ENCODE data around the gene MCM3AP. TPM values are rescaled to one million over a fixed set of nuclear protein-coding genes. Genes with fewer than 3 reads are reported as not detected.
"Not testable (repeated sequence)": the region's sequence is repeated elsewhere in the genome, so short reads cannot be mapped to it uniquely, and the experiment has no call there.

Gene MCM3AP
- total RNA-seq, 1 experiment from 2014 or later = 57.8 TPM

DNA sequence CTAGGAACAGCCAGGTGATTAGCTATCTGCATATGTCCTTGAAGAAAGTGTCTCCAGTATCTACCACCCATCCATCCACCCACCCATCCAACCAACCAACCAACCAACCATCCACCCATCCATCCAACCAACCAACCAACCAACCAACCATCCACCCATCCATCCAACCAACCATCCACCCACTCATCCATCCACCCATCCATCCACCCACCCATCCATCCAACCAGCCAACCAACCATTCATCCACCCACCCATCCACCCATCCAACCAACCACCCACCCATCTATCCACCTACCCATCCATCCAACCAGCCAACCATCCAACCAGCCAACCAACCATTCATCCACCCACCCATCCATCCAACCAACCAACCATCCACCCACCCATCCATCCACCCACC is 26.2 kb upstream of the MCM3AP start:
- H3K4me3 ChIP-seq = no peak overlapping the region
- H3K9me3 ChIP-seq (ENCODE audit: insufficient read depth, low read depth) = no peaks in the 10 kb centered on the region
- H2AFZ ChIP-seq = no peak overlapping the region
- no peak for DNase-seq
- H3K4me1 ChIP-seq (replicated peaks; ENCODE audit: insufficient read depth) = no peaks in the 10 kb centered on the region
- no peaks in the 10 kb centered on the region for H3K27me3 ChIP-seq (ENCODE audit: insufficient read depth, low read depth)
- ChIA-PET CTCF (no interaction called here), POLR2A (ENCODE audit: unreplicated experiment) (no interaction called here)
- H3K79me2 ChIP-seq (ENCODE audit: low read depth) = no peaks in the 10 kb centered on the region
- intact Hi-C loops (cut with micrococcal nuclease; ENCODE audit: unreplicated experiment) = no loop called here
- no peak overlapping the region for H3K27ac ChIP-seq
- H3K36me3 ChIP-seq (ENCODE audit: low read depth) = no peaks in the 10 kb centered on the region
- H3F3A ChIP-seq (ENCODE audit: insufficient read depth, low read depth) = no peaks in the 10 kb centered on the region
- no peaks in the 10 kb centered on the region for H3K9me2 ChIP-seq (ENCODE audit: insufficient read depth)
- no peaks in the 10 kb centered on the region for H4K20me1 ChIP-seq (ENCODE audit: insufficient read depth)
- no peak overlapping the region for H3K4me2 ChIP-seq
- BruUV-seq (replicated peaks) = no TSS peak
- TF ChIP-seq CTCF (conservative IDR thresholded peaks at IDR 0.05) (no peak), EZH2 (IDR thresholded peaks at IDR 0.05; ENCODE audit: low read depth) (no peak)

- H3K9me2 ChIP-seq (ENCODE audit: insufficient read depth); H3K4me3 ChIP-seq; POLR2A ChIA-PET (ENCODE audit: unreplicated experiment); H3K27me3 ChIP-seq (ENCODE audit: insufficient read depth, low read depth); CTCF ChIA-PET; H3K4me1 ChIP-seq (replicated peaks; ENCODE audit: insufficient read depth); BruUV-seq (replicated peaks); H3K79me2 ChIP-seq (ENCODE audit: low read depth); H4K20me1 ChIP-seq (ENCODE audit: insufficient read depth); H3F3A ChIP-seq (ENCODE audit: insufficient read depth, low read depth); H3K27ac ChIP-seq; DNase-seq; H3K9me3 ChIP-seq (ENCODE audit: insufficient read depth, low read depth); H3K4me2 ChIP-seq; H2AFZ ChIP-seq; H3K36me3 ChIP-seq (ENCODE audit: low read depth); intact Hi-C loops (cut with micrococcal nuclease; ENCODE audit: unreplicated experiment): not testable (repeated sequence)
Measured at GRCh38 chr21:46310260-46310659, 24.8 kb upstream of the MCM3AP start.

DNA sequence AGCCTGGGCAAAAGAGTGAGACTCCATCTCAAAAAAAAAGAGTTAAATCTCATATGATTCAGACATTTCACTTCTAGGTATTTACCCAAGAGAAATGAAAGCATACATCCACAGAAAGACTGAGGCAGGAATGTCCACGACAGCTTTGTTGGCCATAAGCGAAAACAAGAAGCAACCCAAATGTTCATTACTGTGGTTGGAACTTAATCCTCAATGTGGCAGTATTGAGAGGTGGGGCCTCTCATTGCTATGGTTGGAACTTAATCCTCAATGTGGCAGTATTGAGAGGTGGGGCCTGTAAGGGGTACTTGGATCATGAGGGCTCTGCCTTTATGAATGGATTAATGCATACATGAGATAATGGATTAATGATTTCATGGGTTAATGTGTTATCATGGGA is 23.0 kb upstream of the MCM3AP start:
- H4K20me1 ChIP-seq (ENCODE audit: insufficient read depth) = no peaks in the 10 kb centered on the region
- POLR2A ChIA-PET (ENCODE audit: unreplicated experiment) = no interaction called here

More for the DNA sequence above, 23.0 kb upstream of the MCM3AP start:
- Histone ChIP-seq H2AFZ (no peak overlapping the region), H3K27me3 (ENCODE audit: insufficient read depth, low read depth) (no peaks in the 10 kb centered on the region), H3K4me1 (replicated peaks; ENCODE audit: insufficient read depth) (no peaks in the 10 kb centered on the region), H3K79me2 (ENCODE audit: low read depth) (no peaks in the 10 kb centered on the region), H3K27ac (no peak overlapping the region), H3F3A (ENCODE audit: insufficient read depth, low read depth) (no peaks in the 10 kb centered on the region), H3K9me3 (ENCODE audit: insufficient read depth, low read depth) (no peaks in the 10 kb centered on the region), H3K36me3 (ENCODE audit: low read depth) (no peaks in the 10 kb centered on the region), H3K9me2 (ENCODE audit: insufficient read depth) (no peaks in the 10 kb centered on the region), H3K4me2 (no peak overlapping the region), H3K4me3 (no peak overlapping the region)
- intact Hi-C loops (cut with micrococcal nuclease; ENCODE audit: unreplicated experiment) = no loop called here
- CTCF ChIA-PET = no interaction called here
- TF ChIP-seq EZH2 (IDR thresholded peaks at IDR 0.05; ENCODE audit: low read depth) (no peak), CTCF (conservative IDR thresholded peaks at IDR 0.05) (no peak)
- DNase-seq = no peak
- no TSS peak for BruUV-seq (replicated peaks)
